HEK293 (cell line): Measurements from ENCODE around the gene VGLL4.

Source experiments
- BCL11A ChIP-seq: fragments of 450-650 bp; formaldehyde crosslinking; IDR thresholded peaks from 2 replicates; pipeline ENCODE4 v1.5.1; 2016; ENCODE audit warnings: low read depth, missing biosample characterization, missing genetic modification characterization
- HIC1 ChIP-seq: fragments of 450-650 bp; formaldehyde crosslinking; IDR thresholded peaks from 2 replicates; pipeline ENCODE4 v1.5.1; 2016; ENCODE audit warnings: missing biosample characterization, missing genetic modification characterization
- HOXA7 ChIP-seq: sonication (generic); formaldehyde crosslinking; IDR thresholded peaks from 2 replicates; pipeline ENCODE4 v1.8.1; 2022; ENCODE audit warnings: missing genetic modification reagents, borderline replicate concordance
- KLF10 ChIP-seq: fragments of 450-650 bp; IDR thresholded peaks from 2 replicates; pipeline ENCODE4 v1.5.1; 2018; ENCODE audit warnings: missing biosample characterization, mild to moderate bottlenecking, missing genetic modification characterization
- MEIS1 ChIP-seq: sonication (generic); formaldehyde crosslinking; IDR thresholded peaks from 2 replicates; pipeline ENCODE4 v1.8.1; 2022; ENCODE audit warnings: missing genetic modification reagents, mild to moderate bottlenecking, borderline replicate concordance
- PATZ1 ChIP-seq: fragments of 450-650 bp; formaldehyde crosslinking; IDR thresholded peaks from 2 replicates; pipeline ENCODE4 v1.5.1; 2016; ENCODE audit warnings: missing biosample characterization, missing genetic modification characterization
- PRDM1 ChIP-seq: fragments of 450-650 bp; formaldehyde crosslinking; IDR thresholded peaks from 2 replicates; pipeline ENCODE4; 2016; ENCODE audit warnings: missing biosample characterization, missing genetic modification characterization
- RBAK ChIP-seq: fragments of 450-650 bp; formaldehyde crosslinking; IDR thresholded peaks from 2 replicates; pipeline ENCODE4 v1.5.1; 2016; ENCODE audit warnings: missing biosample characterization, missing genetic modification characterization
- SP7 ChIP-seq: fragments of 450-650 bp; formaldehyde crosslinking; IDR thresholded peaks from 2 replicates; pipeline ENCODE4 v1.5.1; 2016; ENCODE audit warnings: missing biosample characterization, missing genetic modification characterization
- ZBTB20 ChIP-seq: fragments of 450-650 bp; formaldehyde crosslinking; IDR thresholded peaks from 2 replicates; pipeline ENCODE4 v1.5.1; 2016; ENCODE audit warnings: missing biosample characterization, missing genetic modification characterization
- ZFHX2 ChIP-seq: fragments of 450-650 bp; formaldehyde crosslinking; conservative IDR thresholded peaks from 2 replicates; pipeline ENCODE4 v1.5.1; 2016; ENCODE audit warnings: missing biosample characterization, missing genetic modification characterization
- ZFP37 ChIP-seq: fragments of 450-650 bp; formaldehyde crosslinking; IDR thresholded peaks from 2 replicates; pipeline ENCODE4 v1.5.1; 2016; ENCODE audit warnings: missing biosample characterization, missing genetic modification characterization
- ZNF10 ChIP-seq: fragments of 450-650 bp; formaldehyde crosslinking; IDR thresholded peaks from 2 replicates; pipeline ENCODE4 v1.5.1; 2017; ENCODE audit warnings: missing biosample characterization, missing genetic modification characterization
- ZNF112 ChIP-seq: fragments of 450-650 bp; formaldehyde crosslinking; IDR thresholded peaks from 2 replicates; pipeline ENCODE4 v1.5.0; 2017; ENCODE audit warnings: missing biosample characterization, missing genetic modification characterization
- ZNF148 ChIP-seq: fragments of 450-650 bp; formaldehyde crosslinking; IDR thresholded peaks from 2 replicates; pipeline ENCODE4 v1.5.0; 2017; ENCODE audit warnings: missing biosample characterization, missing genetic modification characterization, borderline replicate concordance
- ZNF214 ChIP-seq: fragments of 450-650 bp; formaldehyde crosslinking; IDR thresholded peaks from 2 replicates; pipeline ENCODE4 v1.5.1; 2017; ENCODE audit warnings: missing biosample characterization, mild to moderate bottlenecking, missing genetic modification characterization, borderline replicate concordance
- ZNF23 ChIP-seq: fragments of 450-650 bp; formaldehyde crosslinking; IDR thresholded peaks from 2 replicates; pipeline ENCODE4 v1.5.1; 2016; ENCODE audit warnings: missing biosample characterization, missing genetic modification characterization, borderline replicate concordance
- ZNF274 ChIP-seq, 2 experiments: fragments of 200-500 bp in 1 of 2; fragments of 450-650 bp in 1 of 2; sonication (Bioruptor generic) in 1 of 2; formaldehyde crosslinking in 1 of 2; IDR thresholded peaks; 2 replicates each; pipeline versions ENCODE4 v1.5.1 to v1.6.1; 2014 to 2016; ENCODE audit warnings: borderline replicate concordance in 1 of 2, inconsistent platforms in 1 of 2, low read length in 1 of 2, missing biosample characterization in 1 of 2, missing genetic modification characterization in 1 of 2
- ZNF311 ChIP-seq: fragments of 450-650 bp; formaldehyde crosslinking; IDR thresholded peaks from 2 replicates; pipeline ENCODE4 v1.5.1; 2017; ENCODE audit warnings: missing biosample characterization, missing genetic modification characterization, borderline replicate concordance
- ZNF366 ChIP-seq: fragments of 450-650 bp; formaldehyde crosslinking; conservative IDR thresholded peaks from 2 replicates; pipeline ENCODE4 v1.5.1; 2016; ENCODE audit warnings: missing biosample characterization, missing genetic modification characterization
- ZNF37A ChIP-seq: fragments of 450-650 bp; IDR thresholded peaks from 2 replicates; pipeline ENCODE4 v1.5.1; 2018; ENCODE audit warnings: missing biosample characterization, missing genetic modification characterization
- ZNF391 ChIP-seq: fragments of 450-650 bp; formaldehyde crosslinking; IDR thresholded peaks from 2 replicates; pipeline ENCODE4 v1.5.1; 2016; ENCODE audit warnings: low read depth, missing biosample characterization, missing genetic modification characterization, borderline replicate concordance
- ZNF394 ChIP-seq: fragments of 450-650 bp; formaldehyde crosslinking; IDR thresholded peaks from 2 replicates; pipeline ENCODE4 v1.5.1; 2016; ENCODE audit warnings: missing biosample characterization, missing genetic modification characterization, mild to moderate bottlenecking, moderate library complexity, borderline replicate concordance
- ZNF513 ChIP-seq: fragments of 450-650 bp; IDR thresholded peaks from 2 replicates; pipeline ENCODE4 v1.5.1; 2018; ENCODE audit warnings: missing biosample characterization, missing genetic modification characterization
- ZNF555 ChIP-seq: fragments of 450-650 bp; formaldehyde crosslinking; conservative IDR thresholded peaks from 2 replicates; pipeline ENCODE4 v1.5.1; 2017; ENCODE audit warnings: missing biosample characterization, mild to moderate bottlenecking, missing genetic modification characterization, inconsistent platforms
- ZNF561 ChIP-seq: fragments of 450-650 bp; IDR thresholded peaks from 2 replicates; pipeline ENCODE4 v1.5.1; 2018; ENCODE audit warnings: missing biosample characterization, missing genetic modification characterization, borderline replicate concordance
- ZNF670 ChIP-seq: fragments of 450-650 bp; formaldehyde crosslinking; IDR thresholded peaks from 2 replicates; pipeline ENCODE4 v1.5.1; 2016; ENCODE audit warnings: missing biosample characterization, missing genetic modification characterization, low read depth
- ZNF792 ChIP-seq: fragments of 450-650 bp; formaldehyde crosslinking; IDR thresholded peaks from 2 replicates; pipeline ENCODE4 v1.5.1; 2016; ENCODE audit warnings: missing biosample characterization, missing genetic modification characterization
- ZSCAN4 ChIP-seq: fragments of 450-650 bp; formaldehyde crosslinking; IDR thresholded peaks from 2 replicates; pipeline ENCODE4 v1.5.1; 2017; ENCODE audit warnings: missing biosample characterization, missing genetic modification characterization

Gene VGLL4

GRCh38 chr3:11642431-11643191 is 1.1 kb downstream of the VGLL4 start (continued):
- TF ChIP-seq ZNF555 (no peak), ZNF366 (tag by site-specific recombination) (peak; percentile 51; the same call in 1 of the 2 replicates), ZNF670 (tag by site-specific recombination) (no peak), SP7 (tag by site-specific recombination) (peak; percentile 37; the same call in 1 of the 2 replicates), ZNF37A (tag by site-specific recombination) (no peak), ZNF513 (tag by site-specific recombination) (no peak), ZNF148 (tag by site-specific recombination) (no peak), ZNF23 (tag by site-specific recombination) (no peak), ZNF391 (no peak), BCL11A (no peak), ZFP37 (no peak; the same call in 1 of the 2 replicates), ZNF311 (tag by site-specific recombination) (no peak), ZNF274 (IDR thresholded peaks at IDR 0.05; ENCODE audit: low read length) (no peak), ZNF274 (tag by site-specific recombination; IDR thresholded peaks at IDR 0.05; ENCODE audit: borderline replicate concordance) (no peak), PRDM1 (tag by site-specific recombination) (peak; percentile 84), KLF10 (tag by site-specific recombination) (no peak), ZBTB20 (tag by site-specific recombination) (peak; percentile 57; the same call in 1 of the 2 replicates), PATZ1 (tag by site-specific recombination) (peak; percentile 83), RBAK (tag by site-specific recombination) (no peak), ZNF394 (no peak), ZNF10 (tag by site-specific recombination) (no peak; the same call in none of the 2 replicates), ZNF112 (tag by site-specific recombination) (no peak), HIC1 (no peak), ZSCAN4 (tag by site-specific recombination) (no peak), ZFHX2 (tag by site-specific recombination) (0 out of 2 replicates have a peak, but pooled peaks have one; percentile 8), HOXA7 (CRISPR knock-in tag) (no peak), ZNF792 (tag by site-specific recombination) (no peak), MEIS1 (CRISPR knock-in tag) (no peak), ZNF214 (tag by site-specific recombination) (no peak), ZNF561 (tag by site-specific recombination) (peak; percentile 52; the same call in 1 of the 2 replicates)
